ENCODE measurements around the gene FAM124A. TPM values are rescaled to one million over a fixed set of nuclear protein-coding genes. Genes with fewer than 3 reads are reported as not detected.

The FAM124A gene
- total and polyA plus RNA-seq, 2 of the 8 experiments (the other 6 are each of a cell fraction or from before 2014, with no cell fraction given), result 40.7 to 49.9 TPM

DNA sequence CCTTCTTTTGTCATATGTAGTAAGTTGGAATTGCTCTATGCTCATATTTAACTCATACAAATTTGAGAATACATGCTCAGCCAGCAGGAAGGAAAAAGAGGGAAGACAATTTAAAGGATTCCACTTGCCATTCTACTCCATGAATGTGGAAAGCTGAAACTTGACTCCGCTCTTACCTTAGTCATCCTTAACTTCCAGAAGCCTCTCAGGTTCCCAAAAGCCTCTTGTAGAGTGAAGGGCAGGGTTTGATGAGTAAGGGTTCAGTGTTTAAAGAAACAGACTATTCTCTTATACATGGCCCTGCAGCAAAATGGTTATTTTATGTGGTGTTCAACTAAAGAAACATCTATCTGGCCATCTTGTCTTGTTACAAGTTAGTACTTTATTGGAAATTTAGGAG lies 27.1 kb downstream of the FAM124A start:
- H3K27me3 ChIP-seq (replicated peaks in 1 of 4; ENCODE audit: control insufficient read depth in 3 of 4, extremely low read depth in 1 of 4, insufficient read depth in 3 of 4, low read length in 3 of 4), result no peaks in the 10 kb centered on the region
- no peak overlapping the region for H3K27ac ChIP-seq (ENCODE audit: low read depth, low read length)
- H4K91ac ChIP-seq (replicated peaks; ENCODE audit: insufficient read length, low read length), result no peak overlapping the region
- H3K14ac ChIP-seq (ENCODE audit: insufficient read length), result no peak overlapping the region
- no peak overlapping the region for H2AFZ ChIP-seq (ENCODE audit: low read length)
- peak; percentile 28 for FAIRE-seq
- H3K56ac ChIP-seq (replicated peaks; ENCODE audit: insufficient read length, low read depth, low read length), result no peak overlapping the region
- no peak overlapping the region for H2AK5ac ChIP-seq (ENCODE audit: low read depth, low read length)
- TF ChIP-seq SRF (IDR thresholded peaks at IDR 0.05; ENCODE audit: low read depth, low read length), result no peak
- TF ChIP-seq TCF12 (IDR thresholded peaks at IDR 0.05; ENCODE audit: low read depth, low read length), result no peak
- no peak for TF ChIP-seq YY1 (IDR thresholded peaks at IDR 0.05; ENCODE audit: low read depth, low read length)
- H4K20me1 ChIP-seq (replicated peaks in 1 of 2; ENCODE audit: control insufficient read depth in 1 of 2, insufficient read depth in 2 of 2, low read length in 2 of 2), result peaks cover 0 to 1% of the 10 kb centered on the region in 2 experiments
- H3K23me2 ChIP-seq (ENCODE audit: low read depth, low read length), result no peaks in the 10 kb centered on the region
- H3K4me3 ChIP-seq (ENCODE audit: extremely low read depth in 1 of 4, insufficient read depth in 2 of 4, low read depth in 3 of 4, low read length in 4 of 4), result no peak overlapping the region
- H3K9ac ChIP-seq (replicated peaks in 1 of 4; ENCODE audit: extremely low read depth in 1 of 4, low read depth in 3 of 4, low read length in 3 of 4), result no peak overlapping the region
- no peak overlapping the region for H3K4me2 ChIP-seq (ENCODE audit: insufficient read depth in 1 of 2, low read depth in 2 of 2, low read length in 2 of 2)
- H4K5ac ChIP-seq (ENCODE audit: insufficient read length, low read depth, low read length), result no peak overlapping the region
- no peak for DNase-seq (ENCODE audit: low read depth in 1 of 2, low spot score in 2 of 2)
- no peak overlapping the region for H2BK120ac ChIP-seq (replicated peaks; ENCODE audit: low read depth, low read length)
- no peak overlapping the region for H3K18ac ChIP-seq (ENCODE audit: extremely low read depth, low read length)
- 84% methylated on average over 1 of the region's 1 CpG; no CpG with 5 or more reads in 1 of the 2 experiments for WGBS, 2 experiments (ENCODE audit: extremely low coverage in 1 of 2, insufficient coverage in 1 of 2, insufficient read length in 1 of 2, insufficient replicate concordance in 2 of 2, low coverage in 1 of 2, low lambda C conversion rate in 2 of 2, missing lambda C conversion rate in 1 of 2)
- H3K4me1 ChIP-seq (replicated peaks in 1 of 4; ENCODE audit: control insufficient read depth in 3 of 4, insufficient read depth in 4 of 4, low read length in 3 of 4), result peaks cover 10 to 38% (median 25%) of the 10 kb centered on the region in 4 experiments
- no peak overlapping the region for H2BK5ac ChIP-seq (ENCODE audit: low read depth, low read length)
- no peak overlapping the region for H2BK20ac ChIP-seq (ENCODE audit: low read length)
- H3K9me3 ChIP-seq (ENCODE audit: insufficient read depth in 2 of 2, low read depth in 1 of 2, low read length in 1 of 2), result no peaks in the 10 kb centered on the region
- H3K79me1 ChIP-seq (ENCODE audit: low read depth, low read length), result peaks cover 7% of the 10 kb centered on the region
- peaks cover 0 to 61% of the 10 kb centered on the region in 2 experiments; a peak in 2 of 4 replicates for H3K79me2 ChIP-seq (ENCODE audit: control insufficient read depth in 1 of 2, insufficient read depth in 2 of 2, low read length in 2 of 2)
- H2BK15ac ChIP-seq (ENCODE audit: low read length), result no peak overlapping the region
- H4K8ac ChIP-seq (ENCODE audit: extremely low read depth, insufficient read depth, low read length), result no peak overlapping the region
- CTCF ChIA-PET (ENCODE audit: partially characterized antibody), result interaction anchor here (0.8 to 5.7 kb wide), 15 partner anchors 8 to 124 kb away, joined by 3 to 56 read pairs (median 4); no protein-coding TSS in a partner anchor
- POLR2A ChIA-PET (ENCODE audit: partially characterized antibody), result interaction anchor here (0.9 to 3.0 kb wide), 6 partner anchors 9 to 25 kb away, joined by 3 to 18 read pairs (median 8); no protein-coding TSS in a partner anchor
- no peak overlapping the region for H3K23ac ChIP-seq (ENCODE audit: insufficient read length)
- no peak overlapping the region for H2BK12ac ChIP-seq (ENCODE audit: low read depth, low read length)
- peaks cover 11 to 50% (median 25%) of the 10 kb centered on the region in 4 experiments for H3K36me3 ChIP-seq (ENCODE audit: control insufficient read depth in 2 of 4, insufficient read depth in 4 of 4, low read length in 3 of 4)
- H3K4ac ChIP-seq (replicated peaks; ENCODE audit: insufficient read length, low read depth, low read length), result no peak overlapping the region

Measured in H1 (cell line).